GM19099 (cell line): Measurements from ENCODE around the gene ADAMTS16.

Experiments used
- POLR2A ChIP-seq: IDR thresholded peaks from 3 replicates; pipeline ENCODE4 v1.6.1; 2011; ENCODE audit warnings: low read depth; ENCODE audit not compliant: insufficient read length; ENCODE audit errors: extremely low read depth

ADAMTS16 gene

GRCh38 chr5:5139336-5139776, 774 bp upstream of the ADAMTS16 start:
- no peak for TF ChIP-seq POLR2A

- TF ChIP-seq POLR2A = no peak
These were observed 579 bp downstream of the ADAMTS16 start for GRCh38 chr5:5140479-5141338.

- no peak for TF ChIP-seq POLR2A
These were observed 1.1 kb downstream of the ADAMTS16 start for GRCh38 chr5:5141339-5141599.

- TF ChIP-seq POLR2A = no peak
These were observed 1.7 kb downstream of the ADAMTS16 start for GRCh38 chr5:5141625-5142525.

GRCh38 chr5:5144441-5144840, 4.3 kb downstream of the ADAMTS16 start:
- TF ChIP-seq POLR2A = no peak

- no peak for TF ChIP-seq POLR2A
These were observed 5.8 kb downstream of the ADAMTS16 start for GRCh38 chr5:5145651-5146529.

- no peak for TF ChIP-seq POLR2A
These were observed 6.5 kb downstream of the ADAMTS16 start for GRCh38 chr5:5146530-5147160.

- TF ChIP-seq POLR2A = no peak
These were observed 9.0 kb downstream of the ADAMTS16 start for GRCh38 chr5:5149154-5149553.

GRCh38 chr5:5150667-5151066, 10.5 kb downstream of the ADAMTS16 start:
- TF ChIP-seq POLR2A = no peak

- TF ChIP-seq POLR2A = no peak
These were observed 14.6 kb downstream of the ADAMTS16 start for GRCh38 chr5:5154733-5155132.

GRCh38 chr5:5155617-5156016, 15.5 kb downstream of the ADAMTS16 start:
- no peak for TF ChIP-seq POLR2A

- no peak for TF ChIP-seq POLR2A
These were observed 16.4 kb downstream of the ADAMTS16 start for GRCh38 chr5:5156471-5157082.

- TF ChIP-seq POLR2A = no peak
These were observed 18.4 kb downstream of the ADAMTS16 start for GRCh38 chr5:5158472-5158895.
